HG02943 (cell line): ENCODE data around the gene TMEM266.

ENCODE experiments used
- ATAC-seq: cut with Tn5 transposase; IDR thresholded peaks from one replicate; pipeline ENCODE4 v1.9.1; 2021; ENCODE audit warnings: mild to moderate bottlenecking, low read depth, moderate library complexity; ENCODE audit not compliant: unreplicated experiment

TMEM266 gene

GRCh38 chr15:76123031-76123430 is 63.2 kb downstream of the TMEM266 start:
- ATAC-seq, result no peak

GRCh38 chr15:76127169-76127568 is 67.4 kb downstream of the TMEM266 start:
- no peak for ATAC-seq

GRCh38 chr15:76127880-76128279 is 68.1 kb downstream of the TMEM266 start:
- ATAC-seq, result no peak

GRCh38 chr15:76134537-76134936 is 74.8 kb downstream of the TMEM266 start:
- no peak for ATAC-seq

- no peak for ATAC-seq
These were observed 75.7 kb downstream of the TMEM266 start for GRCh38 chr15:76135516-76135915.

GRCh38 chr15:76138436-76138835 is 78.7 kb downstream of the TMEM266 start:
- no peak for ATAC-seq

- no peak for ATAC-seq
These were observed 79.7 kb downstream of the TMEM266 start for GRCh38 chr15:76139368-76140073.

GRCh38 chr15:76140074-76140464 is 80.3 kb downstream of the TMEM266 start:
- ATAC-seq, result no peak

- ATAC-seq, result no peak
These were observed 87.0 kb downstream of the TMEM266 start for GRCh38 chr15:76146812-76147211.

- ATAC-seq, result no peak
These were observed 88.3 kb downstream of the TMEM266 start for GRCh38 chr15:76147906-76148570.

GRCh38 chr15:76149291-76149915 is 89.6 kb downstream of the TMEM266 start:
- ATAC-seq, result no peak

- peak; percentile 21 for ATAC-seq
These were observed 90.7 kb downstream of the TMEM266 start for GRCh38 chr15:76150513-76150912.

GRCh38 chr15:76150971-76151598 is 91.3 kb downstream of the TMEM266 start:
- peak; percentile 64 for ATAC-seq

GRCh38 chr15:76151599-76151974 is 91.8 kb downstream of the TMEM266 start:
- no peak for ATAC-seq

GRCh38 chr15:76152197-76152596 is 92.4 kb downstream of the TMEM266 start:
- ATAC-seq, result no peak

- ATAC-seq, result no peak
These were observed 93.7 kb downstream of the TMEM266 start for GRCh38 chr15:76153241-76154197.

GRCh38 chr15:76155731-76156130 is 95.9 kb downstream of the TMEM266 start:
- no peak for ATAC-seq

GRCh38 chr15:76158226-76158625 is 98.4 kb downstream of the TMEM266 start:
- no peak for ATAC-seq

GRCh38 chr15:76158815-76159214 is 99.0 kb downstream of the TMEM266 start:
- no peak for ATAC-seq

GRCh38 chr15:76159282-76159681 is 99.5 kb downstream of the TMEM266 start:
- no peak for ATAC-seq
